ELR (cell line): Measurements from ENCODE around the gene DHRS12.

Experiments
- DNase-seq: peaks from one replicate; pipeline ENCODE4 v3.0.0-alpha.2; 2015; ENCODE audit warnings: low read depth

The DHRS12 gene, protein sequence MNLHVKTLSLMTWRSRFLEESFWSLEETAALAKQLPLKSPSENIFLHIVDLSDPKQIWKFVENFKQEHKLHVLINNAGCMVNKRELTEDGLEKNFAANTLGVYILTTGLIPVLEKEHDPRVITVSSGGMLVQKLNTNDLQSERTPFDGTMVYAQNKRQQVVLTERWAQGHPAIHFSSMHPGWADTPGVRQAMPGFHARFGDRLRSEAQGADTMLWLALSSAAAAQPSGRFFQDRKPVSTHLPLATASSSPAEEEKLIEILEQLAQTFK

DNA sequence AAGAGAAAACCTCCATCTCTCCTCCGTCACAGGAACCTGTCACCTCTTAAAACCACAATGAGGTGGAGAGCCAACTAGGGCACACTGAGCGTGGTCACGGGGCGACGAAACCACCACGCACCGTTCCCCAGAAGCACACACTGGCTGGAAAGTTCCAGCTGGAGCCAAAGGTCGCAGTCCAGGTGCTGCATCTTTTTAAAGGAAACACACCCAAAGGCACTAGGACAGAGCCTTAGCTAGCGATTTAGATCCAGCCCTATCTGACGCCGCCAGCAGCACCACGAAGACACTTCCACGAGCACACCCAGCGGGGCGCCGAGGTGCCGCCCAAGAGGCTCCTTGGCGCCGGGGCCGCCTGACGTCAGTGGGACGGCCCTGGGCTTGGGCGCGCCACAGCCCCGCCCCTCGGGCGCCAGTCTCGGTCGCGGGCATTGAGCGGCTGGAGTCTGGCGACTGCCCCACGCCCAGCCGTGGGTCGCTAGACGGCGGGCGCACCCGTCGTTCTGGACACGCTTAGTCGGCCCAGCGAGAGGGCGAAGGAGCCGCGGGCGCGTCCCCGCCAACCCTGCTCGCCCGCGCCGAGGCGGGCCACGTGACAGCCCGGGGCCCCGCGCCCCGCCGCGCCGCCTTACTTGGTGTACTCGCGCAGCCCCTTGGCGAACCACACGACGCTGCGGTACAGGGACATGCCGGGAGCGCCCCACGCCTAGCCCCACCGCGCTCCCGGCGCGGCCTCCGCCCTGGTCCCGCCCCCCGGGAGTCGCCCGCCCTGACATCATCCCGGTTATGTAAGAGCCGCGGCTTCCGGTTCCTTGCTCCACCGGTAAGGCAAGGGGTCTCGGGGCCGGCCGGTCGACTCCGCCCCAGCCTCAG is at the start of gene DHRS12:
TSS of gene DHRS12 (minus strand) at position 742 of the 873 bp plus-strand sequence. CDS start 4,504 bp downstream, outside the sequence.
- DNase-seq = peak; percentile 87

DNA sequence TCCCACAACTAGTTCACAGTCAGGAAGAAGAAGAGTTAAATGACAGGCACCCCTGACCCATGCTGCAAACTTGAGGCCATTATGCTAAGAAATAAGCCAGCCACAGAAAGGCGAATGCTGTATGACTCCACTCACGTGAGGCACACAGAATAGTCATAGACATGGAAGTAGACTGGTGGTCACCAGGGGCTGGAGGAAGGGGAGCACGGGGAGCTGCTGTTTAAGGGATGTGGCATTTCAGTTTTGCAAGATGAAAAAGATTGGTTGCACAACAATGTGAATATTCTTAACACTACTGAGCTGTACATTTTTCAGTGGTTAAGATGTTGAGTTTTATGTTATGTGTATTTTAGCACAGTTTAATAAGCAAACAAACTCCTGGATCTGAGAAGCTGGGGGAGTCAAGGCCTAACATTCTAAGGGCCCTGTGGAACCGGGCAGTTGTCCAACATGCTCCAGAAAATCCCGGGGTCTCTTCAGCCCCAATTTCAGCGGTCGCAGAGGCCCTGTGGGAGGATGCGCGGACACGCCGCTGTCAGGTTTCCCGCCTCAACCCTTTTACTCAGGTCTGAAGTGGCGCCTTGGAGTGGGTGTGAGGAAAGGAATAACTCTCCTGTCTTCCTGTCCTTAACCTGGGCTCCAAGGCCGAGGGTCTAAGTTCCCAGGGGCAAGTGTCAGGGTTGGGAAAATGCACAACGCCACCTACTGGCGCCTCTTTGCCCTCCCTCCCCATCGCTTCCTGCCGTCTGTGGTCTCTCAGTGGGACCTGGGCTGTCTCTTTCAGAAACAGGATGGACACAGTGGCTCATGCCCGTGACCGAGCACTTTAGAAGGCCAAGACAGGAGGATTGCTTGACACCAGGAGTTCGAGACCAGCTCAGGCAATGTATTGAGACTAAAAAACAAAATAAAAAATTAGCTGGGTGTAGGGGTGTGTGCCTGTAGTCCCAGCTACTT is 45.5 kb upstream of the DHRS12 start:
- DNase-seq = peak; percentile 50

- peak; percentile 45 for DNase-seq
Measured at GRCh38 chr13:51848674-51849073, 44.7 kb upstream of the DHRS12 start.

DNA sequence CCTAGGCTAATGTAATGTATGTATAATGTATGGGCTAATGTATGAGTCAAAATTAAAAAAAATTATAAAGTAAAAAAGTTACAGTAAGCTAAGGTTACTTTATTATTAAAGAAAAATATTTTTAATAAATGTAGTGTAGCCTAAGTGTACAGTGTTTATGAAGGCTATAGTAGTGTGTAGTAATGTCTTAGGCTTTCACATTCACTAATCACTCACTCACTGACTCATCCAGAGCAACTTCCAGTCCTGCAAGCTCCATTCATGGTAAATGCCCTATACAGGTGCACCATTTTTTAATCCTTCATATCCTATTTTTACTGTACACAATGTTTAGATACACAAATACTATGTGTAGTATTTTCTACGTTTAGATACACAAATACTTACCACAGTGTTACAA is 42.8 kb upstream of the DHRS12 start:
- peak; percentile 24 for DNase-seq

- no peak for DNase-seq
Measured at GRCh38 chr13:51845574-51846318, 41.8 kb upstream of the DHRS12 start.

DNA sequence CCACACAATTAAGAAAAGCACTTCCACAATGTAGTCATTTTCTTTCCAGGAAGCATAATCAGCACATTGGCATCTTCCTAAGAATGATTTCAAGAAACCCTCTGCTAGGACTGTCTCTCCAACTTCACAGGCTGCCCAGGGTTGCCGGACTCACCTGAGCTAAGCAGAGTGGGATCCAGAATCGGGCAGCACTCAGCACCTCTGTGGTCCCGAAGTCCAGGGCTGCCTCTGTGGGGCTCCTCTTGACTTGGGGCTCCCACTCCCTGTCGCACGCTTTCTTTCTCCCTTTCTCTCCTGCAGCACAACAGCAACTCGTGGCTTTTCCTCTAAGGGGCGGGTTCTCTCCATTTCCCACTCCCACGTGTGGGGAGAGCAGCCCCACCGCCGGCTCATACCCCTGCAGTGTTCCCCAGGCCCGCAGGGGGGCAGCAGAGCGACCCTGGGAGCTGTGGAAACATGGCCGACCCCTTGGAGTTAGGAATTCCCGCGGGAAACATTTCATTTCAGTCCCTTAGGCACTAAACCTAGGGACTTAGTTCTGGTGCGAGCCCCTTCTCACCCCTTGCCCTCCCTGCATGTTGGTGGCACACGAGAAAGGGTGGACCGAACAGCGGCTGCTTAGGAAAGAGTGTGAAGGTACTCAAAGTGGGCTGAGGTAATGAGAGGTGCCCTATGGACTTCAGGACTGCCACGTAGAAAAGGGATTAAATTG is 41.1 kb upstream of the DHRS12 start, which contains the start of gene TMEM272:
TSS of gene TMEM272 (minus strand) at position 316 of the 712 bp plus-strand sequence. CDS start 6,647 bp downstream, outside the sequence.
- peak; percentile 58 for DNase-seq

- DNase-seq = no peak
Measured at GRCh38 chr13:51843529-51843928, 39.6 kb upstream of the DHRS12 start.

DNA sequence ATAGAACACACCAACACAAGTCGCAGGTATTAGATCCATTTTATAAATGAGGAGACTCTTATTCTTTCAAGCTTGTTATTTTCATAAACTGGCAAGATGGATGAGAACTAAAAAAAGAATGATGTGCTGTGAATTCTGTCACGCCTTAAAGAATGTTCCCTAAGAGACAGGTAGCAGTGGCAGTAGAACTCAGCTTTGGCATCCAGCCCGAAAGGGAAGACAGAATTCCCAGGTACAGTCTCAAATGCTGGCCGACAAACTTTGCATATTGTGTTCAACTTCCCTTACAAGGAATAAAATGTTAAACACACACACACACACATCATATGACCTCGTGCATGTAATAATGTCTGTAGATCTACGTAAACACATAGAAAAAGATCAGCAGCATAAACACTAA is 37.8 kb upstream of the DHRS12 start:
- no peak for DNase-seq

DNA sequence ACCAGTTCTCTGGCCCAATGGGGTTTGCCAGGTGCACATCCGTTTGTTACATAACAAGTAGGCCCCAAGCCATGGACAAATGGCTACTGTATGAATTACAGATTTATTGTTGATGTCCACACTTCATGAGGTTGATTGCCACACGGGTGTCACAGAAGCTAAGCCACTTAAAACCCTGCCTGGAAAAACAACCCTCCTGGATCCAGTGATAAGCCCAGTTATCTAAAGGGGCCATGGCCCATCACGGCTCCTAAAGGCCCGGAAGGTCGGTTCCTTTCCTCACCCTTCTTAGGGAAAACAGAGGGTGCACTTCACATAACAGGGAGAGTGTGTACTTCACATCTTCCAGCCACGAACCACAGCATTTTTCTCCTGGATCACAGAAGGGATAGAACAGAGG is 37.0 kb upstream of the DHRS12 start:
- DNase-seq = no peak

GRCh38 chr13:51839711-51840540 is 36.0 kb upstream of the DHRS12 start:
- no peak for DNase-seq

DNA sequence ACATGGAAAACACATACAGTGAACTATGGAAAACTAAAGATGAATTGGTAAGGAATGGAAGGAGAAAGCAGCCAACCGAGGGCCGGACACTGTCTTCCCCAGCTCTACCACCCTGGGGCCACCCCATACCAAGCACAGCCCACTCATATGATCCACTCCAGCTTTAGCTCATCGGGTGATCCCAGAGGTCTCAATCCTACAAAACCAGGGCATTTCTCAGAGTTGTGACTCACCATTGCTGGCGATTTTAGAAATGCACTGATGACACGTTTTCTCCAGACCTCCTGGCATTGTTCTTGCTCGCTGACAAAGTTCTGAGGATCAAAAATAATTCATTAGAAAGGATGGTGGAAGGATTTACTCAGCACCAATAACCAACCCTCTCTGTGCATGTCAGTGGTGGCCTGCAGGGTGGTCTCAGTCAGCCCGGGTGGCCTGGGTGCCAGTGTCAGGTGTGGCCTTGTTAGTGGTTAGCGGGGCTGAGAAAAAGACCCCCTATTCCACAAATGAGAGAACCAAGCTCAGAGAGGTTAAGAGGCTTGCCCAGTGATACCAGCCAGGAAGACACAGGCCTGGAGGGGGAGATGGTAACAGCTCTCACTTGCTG is 34.4 kb upstream of the DHRS12 start:
- DNase-seq = peak; percentile 28

DNA sequence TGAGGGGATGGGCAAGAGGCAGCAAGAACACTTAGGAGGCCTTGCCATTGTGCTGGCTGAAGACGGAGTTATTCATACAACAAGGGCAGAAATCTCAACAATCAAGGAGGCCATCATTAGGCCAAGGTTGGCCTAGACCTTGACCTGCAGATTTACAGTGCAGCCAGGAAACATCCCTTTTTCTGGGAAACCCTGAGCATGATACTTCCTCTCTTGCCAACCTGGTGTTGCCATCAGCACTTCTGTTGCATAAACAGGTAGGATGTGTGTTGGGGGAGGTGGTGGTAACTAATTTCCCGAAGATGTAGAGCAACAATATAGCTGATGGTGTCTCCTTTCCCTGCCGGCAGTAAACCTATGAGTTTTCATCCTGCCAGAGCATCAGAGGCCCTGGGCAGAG is 33.1 kb upstream of the DHRS12 start:
- DNase-seq = no peak

- no peak for DNase-seq
Measured at GRCh38 chr13:51834581-51835171, 30.7 kb upstream of the DHRS12 start.

DNA sequence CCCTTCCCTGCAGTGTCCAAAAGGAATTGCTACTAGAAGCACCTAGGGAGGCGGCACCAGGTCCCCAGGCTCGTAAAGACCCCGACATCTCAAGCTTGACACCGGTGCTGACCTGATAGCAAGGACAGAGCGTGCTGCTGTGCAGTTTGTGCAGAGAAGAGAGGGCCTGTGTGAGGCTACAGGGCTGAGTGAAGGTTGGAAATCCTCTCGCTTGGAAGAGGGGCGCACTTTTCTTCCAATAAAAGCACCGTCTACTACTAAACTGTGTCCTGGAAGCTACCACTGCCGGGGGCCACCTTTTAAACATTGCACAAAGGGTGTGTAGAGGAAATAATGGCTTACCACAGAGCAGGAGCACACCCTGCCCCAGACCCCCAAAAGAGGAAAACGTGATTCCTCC is 30.0 kb upstream of the DHRS12 start:
- DNase-seq = no peak

DNA sequence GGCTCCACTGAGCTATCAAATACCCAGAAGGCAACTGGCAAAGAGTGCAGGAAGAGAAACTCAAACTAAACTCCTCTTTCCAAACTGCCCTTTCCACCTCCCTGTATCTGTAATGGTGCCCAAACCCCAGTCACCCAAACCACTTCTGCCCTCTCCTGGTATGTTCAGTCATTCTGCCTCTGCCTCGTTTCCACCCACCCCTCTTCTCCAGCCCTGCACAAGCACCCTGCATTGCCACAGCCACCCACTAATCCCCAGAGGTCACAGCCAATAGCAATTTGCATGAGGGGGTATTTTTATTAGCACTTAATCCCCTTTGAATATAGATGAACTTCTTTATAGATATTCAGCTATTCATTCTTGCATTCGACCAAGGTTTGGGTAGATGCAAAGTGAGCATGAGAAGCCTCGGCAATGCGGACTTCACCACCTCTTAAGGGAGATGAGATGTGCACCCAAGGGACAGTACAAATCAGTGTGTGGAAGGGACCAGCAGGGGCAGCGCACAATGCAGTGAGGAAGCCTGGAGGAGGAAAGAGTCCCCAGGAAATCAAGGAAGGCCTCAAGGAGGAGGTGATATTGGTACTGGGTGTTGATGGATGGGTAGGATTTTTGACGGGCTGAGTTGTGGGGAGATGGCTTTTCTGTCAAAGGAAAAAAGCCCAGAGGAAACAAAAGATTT is 28.6 kb upstream of the DHRS12 start:
- DNase-seq = peak; percentile 30

- DNase-seq = no peak
Measured at GRCh38 chr13:51831519-51831918, 27.6 kb upstream of the DHRS12 start.

DNA sequence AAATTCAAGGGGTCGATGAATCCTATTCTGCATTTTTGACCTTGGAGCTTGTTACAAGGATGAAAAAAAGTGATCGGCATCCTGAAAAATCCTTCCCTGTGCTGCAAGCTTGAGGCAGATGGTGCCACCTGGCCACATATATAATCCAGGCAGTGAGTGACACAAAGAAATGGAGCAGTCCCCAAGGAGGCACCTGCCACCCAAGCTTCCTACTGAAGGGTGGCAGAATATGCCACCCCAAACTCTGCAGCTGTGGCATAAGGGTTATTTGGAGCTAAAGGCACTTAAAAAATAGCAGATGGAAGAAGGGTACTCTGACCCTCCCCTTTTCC is 25.6 kb upstream of the DHRS12 start:
- DNase-seq = no peak
